ENCODE data around the gene PRF1. TPM values are rescaled to one million over a fixed set of nuclear protein-coding genes. Genes with fewer than 3 reads are reported as not detected.

Gene PRF1
- total and polyA plus RNA-seq, 2 experiments from 2014 or later = not detected

- H3K27ac ChIP-seq = no peak overlapping the region
- TF ChIP-seq CTCF (IDR thresholded peaks at IDR 0.05; ENCODE audit: low read depth, low read length) = no peak
- DNase-seq (ENCODE audit: low read depth in 1 of 2, low spot score in 1 of 2) = no peak
These were observed 16.1 kb downstream of the PRF1 start for GRCh38 chr10:70586348-70586930.

GRCh38 chr10:70585578-70586169 lies 16.9 kb downstream of the PRF1 start:
- no peak for DNase-seq (ENCODE audit: low read depth in 1 of 2, low spot score in 1 of 2)
- Histone ChIP-seq H3K9me3 (ENCODE audit: low read depth) (no peaks in the 10 kb centered on the region), H3K27ac (no peak overlapping the region), H3K27me3 (no peaks in the 10 kb centered on the region), H3K4me1 (ENCODE audit: low read depth) (peaks cover 32% of the 10 kb centered on the region), H3K36me3 (no peaks in the 10 kb centered on the region), H3K4me3 (no peak overlapping the region)
- no peak for TF ChIP-seq CTCF (IDR thresholded peaks at IDR 0.05; ENCODE audit: low read depth, low read length)

More at GRCh38 chr10:70586348-70586930, 16.1 kb downstream of the PRF1 start:
- Histone ChIP-seq H3K4me1 (ENCODE audit: low read depth) (peaks cover 32% of the 10 kb centered on the region), H3K27me3 (no peaks in the 10 kb centered on the region), H3K4me3 (no peak overlapping the region), H3K9me3 (ENCODE audit: low read depth) (no peaks in the 10 kb centered on the region), H3K36me3 (no peaks in the 10 kb centered on the region)

GRCh38 chr10:70584909-70585544 lies 17.5 kb downstream of the PRF1 start:
- no peaks in the 10 kb centered on the region for H3K9me3 ChIP-seq (ENCODE audit: low read depth)
- H3K36me3 ChIP-seq = no peaks in the 10 kb centered on the region
- no peak for TF ChIP-seq CTCF (IDR thresholded peaks at IDR 0.05; ENCODE audit: low read depth, low read length)
- H3K27me3 ChIP-seq = no peaks in the 10 kb centered on the region
- no peak overlapping the region for H3K4me3 ChIP-seq
- peak in 1 of 2 donors; percentile 94 for DNase-seq (ENCODE audit: low read depth in 1 of 2, low spot score in 1 of 2)
- H3K27ac ChIP-seq = peak overlapping the region; percentile 37
- H3K4me1 ChIP-seq (ENCODE audit: low read depth) = peaks cover 32% of the 10 kb centered on the region

- no peaks in the 10 kb centered on the region for H3K27me3 ChIP-seq
- peaks cover 32% of the 10 kb centered on the region for H3K4me1 ChIP-seq (ENCODE audit: low read depth)
- no peak overlapping the region for H3K4me3 ChIP-seq
- TF ChIP-seq CTCF (IDR thresholded peaks at IDR 0.05; ENCODE audit: low read depth, low read length) = no peak
- no peaks in the 10 kb centered on the region for H3K36me3 ChIP-seq
- no peaks in the 10 kb centered on the region for H3K9me3 ChIP-seq (ENCODE audit: low read depth)
- peak overlapping the region; percentile 37 for H3K27ac ChIP-seq
- no peak for DNase-seq (ENCODE audit: low read depth in 1 of 2, low spot score in 1 of 2)
These were observed 18.2 kb downstream of the PRF1 start for GRCh38 chr10:70584366-70584765.

- no peak for DNase-seq (ENCODE audit: low read depth in 1 of 2, low spot score in 1 of 2)
- H3K27ac ChIP-seq = peak overlapping the region; percentile 37
- H3K9me3 ChIP-seq (ENCODE audit: low read depth) = no peaks in the 10 kb centered on the region
- no peak for TF ChIP-seq CTCF (IDR thresholded peaks at IDR 0.05; ENCODE audit: low read depth, low read length)
- H3K36me3 ChIP-seq = no peaks in the 10 kb centered on the region
- peaks cover 36% of the 10 kb centered on the region for H3K4me1 ChIP-seq (ENCODE audit: low read depth)
- no peak overlapping the region for H3K4me3 ChIP-seq
- H3K27me3 ChIP-seq = no peaks in the 10 kb centered on the region
These were observed 18.9 kb downstream of the PRF1 start for GRCh38 chr10:70583669-70584037.

All from cardiac muscle cell (in vitro differentiated cells and primary cell).